Mononuclear cell (primary cell): ENCODE results near the gene LAG3. TPM values are rescaled to one million over a fixed set of nuclear protein-coding genes. Genes with fewer than 3 reads are reported as not detected.

Source experiments
- H3K27me3 ChIP-seq: 2 replicates; pipeline ENCODE4 v1.6.0; 2011; ENCODE audit warnings: low read length, control low read depth; ENCODE audit not compliant: insufficient read depth
- H3K4me1 ChIP-seq: 2 replicates; pipeline ENCODE4 v1.5.1; 2011; ENCODE audit warnings: mild to moderate bottlenecking, low read length, control low read depth; ENCODE audit not compliant: insufficient read depth
- H3K4me3 ChIP-seq: 2 replicates; pipeline ENCODE4 v1.5.1; 2011; ENCODE audit warnings: mild to moderate bottlenecking, low read length, moderate library complexity
- H3K9me3 ChIP-seq: 2 replicates; pipeline ENCODE4 v1.5.1; 2011; ENCODE audit warnings: low read depth, mild to moderate bottlenecking, control low read depth, low read length
- total RNA-seq: library from RNA; depleted of rRNA; stranded (reverse); fragments of >200 nt; gene quantifications from one replicate; pipeline ENCODE4 v1.2.3, GENCODE V29; 2012

LAG3 gene
- total RNA-seq, 1 donor: 0.31 TPM

- H3K9me3 ChIP-seq: no peaks in the 10 kb centered on the region
Observed at GRCh38 chr12:6826125-6826733, 53.9 kb downstream of the LAG3 start.

DNA sequence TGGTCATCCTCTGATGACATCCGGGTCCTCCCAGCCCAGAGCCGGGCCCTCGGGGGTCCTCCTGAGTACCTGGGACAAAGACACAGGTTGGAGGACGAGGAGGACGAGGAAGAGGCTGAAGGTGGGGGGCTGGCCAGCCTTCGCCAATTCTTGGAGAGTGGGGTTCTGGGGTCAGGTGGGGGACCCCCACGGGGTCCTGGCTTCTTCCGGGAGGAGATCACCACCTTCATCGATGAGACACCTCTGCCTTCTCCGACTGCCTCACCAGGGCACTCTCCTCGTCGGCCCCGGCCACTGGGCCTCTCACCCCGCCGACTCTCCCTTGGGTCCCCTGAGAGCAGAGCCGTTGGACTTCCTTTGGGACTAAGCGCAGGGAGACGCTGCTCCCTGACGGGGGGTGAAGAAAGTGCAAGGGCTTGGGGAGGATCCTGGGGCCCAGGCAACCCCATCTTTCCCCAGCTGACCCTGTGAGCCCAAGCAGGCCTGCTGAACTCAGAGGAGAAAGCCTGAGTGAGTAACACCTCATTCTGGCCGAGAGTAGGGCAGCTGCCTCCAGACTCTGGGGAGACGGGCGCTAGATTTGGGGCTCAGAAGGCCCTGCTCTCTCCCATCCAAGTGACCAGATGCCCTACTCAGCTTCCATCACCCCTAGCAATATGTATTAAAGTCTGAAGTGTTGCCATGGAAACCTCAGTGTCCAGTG is 54.6 kb downstream of the LAG3 start:
- Histone ChIP-seq H3K4me3 (no peak overlapping the region), H3K9me3 (no peaks in the 10 kb centered on the region), H3K27me3 (peaks cover 43% of the 10 kb centered on the region), H3K4me1 (peaks cover 25% of the 10 kb centered on the region)

More at GRCh38 chr12:6826125-6826733, 53.9 kb downstream of the LAG3 start:
- Histone ChIP-seq H3K4me1 (peaks cover 28% of the 10 kb centered on the region), H3K4me3 (no peak overlapping the region), H3K27me3 (peaks cover 43% of the 10 kb centered on the region)

- H3K4me1 ChIP-seq: peaks cover 19% of the 10 kb centered on the region
- no peaks in the 10 kb centered on the region for H3K9me3 ChIP-seq
- H3K4me3 ChIP-seq: no peak overlapping the region
- H3K27me3 ChIP-seq: peaks cover 38% of the 10 kb centered on the region
Observed at GRCh38 chr12:6827437-6827911, 55.2 kb downstream of the LAG3 start.

Other genes with a start within 250 kb of the LAG3 start
- gene GAPDH, start 238.0 kb upstream of the LAG3 start, total RNA-seq: 2,093 TPM
- gene IFFO1, start 216.5 kb upstream of the LAG3 start, total RNA-seq: 8.0 TPM
- 44.2 TPM for gene NOP2, start 204.2 kb upstream of the LAG3 start, total RNA-seq
- 208 TPM for gene CHD4, start 165.1 kb upstream of the LAG3 start, total RNA-seq
- gene LPAR5, start 136.6 kb upstream of the LAG3 start, total RNA-seq: 4.1 TPM
- 24.1 TPM for gene ACRBP, start 125.1 kb upstream of the LAG3 start, total RNA-seq
- gene ING4, start 109.4 kb upstream of the LAG3 start, total RNA-seq: 31.3 TPM
- gene ZNF384, start 83.1 kb upstream of the LAG3 start, total RNA-seq: 23.2 TPM
- not detected for gene PIANP, start 71.7 kb upstream of the LAG3 start, total RNA-seq
- 9.3 TPM for gene COPS7A, start 48.5 kb upstream of the LAG3 start, total RNA-seq
- gene MLF2, start 19.4 kb upstream of the LAG3 start, total RNA-seq: 63.2 TPM
- 1.9 TPM for gene PTMS, start 6.2 kb upstream of the LAG3 start, total RNA-seq
- 94.3 TPM for gene CD4, start 17.0 kb downstream of the LAG3 start, total RNA-seq
- 4.2 TPM for gene GPR162, start 49.3 kb downstream of the LAG3 start, total RNA-seq
- 2.6 TPM for gene P3H3, start 55.9 kb downstream of the LAG3 start, total RNA-seq
- gene GNB3, start 68.4 kb downstream of the LAG3 start, total RNA-seq: 0.21 TPM
- gene CDCA3, start 78.8 kb downstream of the LAG3 start, total RNA-seq: 0.10 TPM
- 16.4 TPM for gene USP5, start 79.6 kb downstream of the LAG3 start, total RNA-seq
- gene TPI1, start 95.0 kb downstream of the LAG3 start, total RNA-seq: 202 TPM
- gene SPSB2, start 100.8 kb downstream of the LAG3 start, total RNA-seq: 1.6 TPM
- 4.3 TPM for gene LRRC23, start 132.3 kb downstream of the LAG3 start, total RNA-seq
- gene ENO2, start 142.1 kb downstream of the LAG3 start, total RNA-seq: 11.4 TPM
- 4.6 TPM for gene ATN1, start 155.4 kb downstream of the LAG3 start, total RNA-seq
- gene RNU7-1, start 171.3 kb downstream of the LAG3 start, total RNA-seq: not detected
- 274 TPM for gene C12orf57, start 171.5 kb downstream of the LAG3 start, total RNA-seq
- gene PTPN6, start 178.8 kb downstream of the LAG3 start, total RNA-seq: 99.9 TPM
- 131 TPM for gene PHB2, start 198.1 kb downstream of the LAG3 start, total RNA-seq
- gene EMG1, start 198.4 kb downstream of the LAG3 start, total RNA-seq: 30.6 TPM
- gene LPCAT3, start 246.0 kb downstream of the LAG3 start, total RNA-seq: 11.0 TPM